Mucosa of descending colon (tissue), 3 donors: ENCODE data around the gene TMPRSS2. TPM values are rescaled to one million over a fixed set of nuclear protein-coding genes. Genes with fewer than 3 reads are reported as not detected.

Experiments
- ATAC-seq: fragments of 200-7000 bp; cut with Tn5 transposase; one replicate; pipeline ENCODE4 v1.9.1; 2020; ENCODE audit warnings: mild to moderate bottlenecking, moderate library complexity
- DNase-seq, 3 donors: peaks; one replicate each; pipeline ENCODE4 v3.0.0-alpha.2; 2020
- H3K36me3 ChIP-seq: fragments of 200-600 bp; one replicate; pipeline ENCODE4 v1.8.0; 2021; ENCODE audit warnings: low read depth, mild to moderate bottlenecking
- H3K4me1 ChIP-seq: fragments of 200-600 bp; one replicate; pipeline ENCODE4 v1.8.0; 2021; ENCODE audit warnings: low read depth, mild to moderate bottlenecking
- H3K4me3 ChIP-seq: fragments of 200-600 bp; one replicate; pipeline ENCODE4 v1.8.0; 2021; ENCODE audit warnings: mild to moderate bottlenecking
- H3K9me3 ChIP-seq: fragments of 200-600 bp; one replicate; pipeline ENCODE4 v1.8.0; 2021; ENCODE audit warnings: mild to moderate bottlenecking
- intact Hi-C, 2 donors: fragments of 100-400 bp; cut with DNase I in 1 of 2; cut with micrococcal nuclease in 1 of 2; formaldehyde crosslinking; loops; one replicate each; pipeline versions ENCODE4 v1.11.0 to v1.11.1; 2022; cut with DNase I, micrococcal nuclease
- total RNA-seq, 3 donors: library from RNA; stranded (reverse); fragmentation: NEBNext Ultra II Directional in 2 of 3; extraction: Animal tissue kit (Norgen Biotek cat#: 25700) in 2 of 3; gene quantifications; one replicate each; pipeline versions ENCODE4 v1.2.1 to v1.2.4, GENCODE V29; 2021 to 2023
- TF ChIP-seq, protein P1 (sequence below): fragments of 200-600 bp; IDR thresholded peaks from one replicate; pipeline ENCODE4 v1.8.0; 2022; ENCODE audit warnings: antibody characterized with exemption, mild to moderate bottlenecking
- donor health status: DM: no; HTN: no; CAD: no; lungs with moderate emphysema.
- donor health status: DM: no; HTN: no; CAD: no.
- donor health status: DM: no; HTN: yes; CAD: no.

The TMPRSS2 gene
- total RNA-seq, 3 donors from 2014 or later = 283 to 624 (median 566) TPM

- Histone ChIP-seq H3K9me3 (no peaks in the 10 kb centered on the region), H3K4me1 (no peaks in the 10 kb centered on the region), H3K36me3 (no peaks in the 10 kb centered on the region), H3K4me3 (no peak overlapping the region)
- intact Hi-C loops = no loop called here
- TF ChIP-seq, protein P1, sequence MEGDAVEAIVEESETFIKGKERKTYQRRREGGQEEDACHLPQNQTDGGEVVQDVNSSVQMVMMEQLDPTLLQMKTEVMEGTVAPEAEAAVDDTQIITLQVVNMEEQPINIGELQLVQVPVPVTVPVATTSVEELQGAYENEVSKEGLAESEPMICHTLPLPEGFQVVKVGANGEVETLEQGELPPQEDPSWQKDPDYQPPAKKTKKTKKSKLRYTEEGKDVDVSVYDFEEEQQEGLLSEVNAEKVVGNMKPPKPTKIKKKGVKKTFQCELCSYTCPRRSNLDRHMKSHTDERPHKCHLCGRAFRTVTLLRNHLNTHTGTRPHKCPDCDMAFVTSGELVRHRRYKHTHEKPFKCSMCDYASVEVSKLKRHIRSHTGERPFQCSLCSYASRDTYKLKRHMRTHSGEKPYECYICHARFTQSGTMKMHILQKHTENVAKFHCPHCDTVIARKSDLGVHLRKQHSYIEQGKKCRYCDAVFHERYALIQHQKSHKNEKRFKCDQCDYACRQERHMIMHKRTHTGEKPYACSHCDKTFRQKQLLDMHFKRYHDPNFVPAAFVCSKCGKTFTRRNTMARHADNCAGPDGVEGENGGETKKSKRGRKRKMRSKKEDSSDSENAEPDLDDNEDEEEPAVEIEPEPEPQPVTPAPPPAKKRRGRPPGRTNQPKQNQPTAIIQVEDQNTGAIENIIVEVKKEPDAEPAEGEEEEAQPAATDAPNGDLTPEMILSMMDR = no peak
- DNase-seq = no peak
- no peak for ATAC-seq
These were observed 42.7 kb downstream of the TMPRSS2 start for GRCh38 chr21:41465176-41465781.

- peak; percentile 74 to 84 (median 79) for DNase-seq
- H3K4me3 ChIP-seq = no peak overlapping the region
- H3K9me3 ChIP-seq = no peaks in the 10 kb centered on the region
- H3K36me3 ChIP-seq = no peaks in the 10 kb centered on the region
- TF ChIP-seq, protein P1 = peak; percentile 74
- ATAC-seq = peak; percentile 74
- intact Hi-C loops = loop anchor here in 1 of 2 donors (5.0 kb wide), 1 partner anchor 179 kb away; no protein-coding TSS in a partner anchor
- no peaks in the 10 kb centered on the region for H3K4me1 ChIP-seq
These were observed 47.1 kb downstream of the TMPRSS2 start for GRCh38 chr21:41460578-41461527.

GRCh38 chr21:41459884-41460534 is 47.9 kb downstream of the TMPRSS2 start:
- intact Hi-C loops = loop anchor here in 1 of 2 donors (5.0 kb wide), 1 partner anchor 178 kb away; no protein-coding TSS in a partner anchor
- TF ChIP-seq, protein P1 = no peak
- DNase-seq (peak in 1 of 3 donors; percentile 53), ATAC-seq (peak; percentile 13)
- no peak overlapping the region for H3K4me3 ChIP-seq
- H3K9me3 ChIP-seq = no peaks in the 10 kb centered on the region
- no peaks in the 10 kb centered on the region for H3K4me1 ChIP-seq
- no peaks in the 10 kb centered on the region for H3K36me3 ChIP-seq

DNA sequence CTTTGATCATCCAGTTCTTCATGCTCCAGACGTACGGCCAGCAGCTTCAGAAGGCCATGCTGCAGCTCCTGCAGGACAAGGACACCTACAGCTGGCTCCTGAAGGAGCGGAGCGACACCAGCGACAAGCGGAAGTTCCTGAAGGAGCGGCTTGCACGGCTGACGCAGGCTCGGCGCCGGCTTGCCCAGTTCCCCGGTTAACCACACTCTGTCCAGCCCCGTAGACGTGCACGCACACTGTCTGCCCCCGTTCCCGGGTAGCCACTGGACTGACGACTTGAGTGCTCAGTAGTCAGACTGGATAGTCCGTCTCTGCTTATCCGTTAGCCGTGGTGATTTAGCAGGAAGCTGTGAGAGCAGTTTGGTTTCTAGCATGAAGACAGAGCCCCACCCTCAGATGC is 49.4 kb downstream of the TMPRSS2 start:
- intact Hi-C loops = no loop called here
- H3K4me1 ChIP-seq = no peaks in the 10 kb centered on the region
- TF ChIP-seq, protein P1 = no peak
- no peaks in the 10 kb centered on the region for H3K9me3 ChIP-seq
- ATAC-seq = no peak
- H3K4me3 ChIP-seq = no peak overlapping the region
- no peak for DNase-seq
- no peaks in the 10 kb centered on the region for H3K36me3 ChIP-seq

- intact Hi-C loops = no loop called here
These were observed 49.8 kb downstream of the TMPRSS2 start for GRCh38 chr21:41458121-41458520.

More at GRCh38 chr21:41458121-41458520, 49.8 kb downstream of the TMPRSS2 start:
- no peak for DNase-seq
- no peak for ATAC-seq
- H3K4me1 ChIP-seq = no peaks in the 10 kb centered on the region
- TF ChIP-seq, protein P1 = no peak
- H3K4me3 ChIP-seq = no peak overlapping the region
- H3K9me3 ChIP-seq = no peaks in the 10 kb centered on the region
- H3K36me3 ChIP-seq = no peaks in the 10 kb centered on the region
